Right cardiac atrium (tissue), 5 donors: ENCODE measurements around the gene GREB1. TPM values are rescaled to one million over a fixed set of nuclear protein-coding genes. Genes with fewer than 3 reads are reported as not detected.
A peak's percentile ranks its signal among the peaks of the same experiment; 100 is the strongest.

Experiments used
- ATAC-seq, 2 donors: fragments of 200-7000 bp; cut with Tn5 transposase; one replicate each; pipeline versions ENCODE4 v1.8.0 to v1.9.1; 2020; ENCODE audit warnings: moderate library complexity in 2 of 2, mild to moderate bottlenecking in 1 of 2
- DNase-seq, 3 donors: peaks; one replicate each; pipeline ENCODE4 v3.0.0-alpha.2; 2020
- H3K27ac ChIP-seq: one replicate; pipeline ENCODE4 v1.5.1; 2013; ENCODE audit warnings: mild to moderate bottlenecking, low read length, control low read depth, moderate library complexity
- H3K27me3 ChIP-seq: one replicate; pipeline ENCODE4 v1.6.1; 2013; ENCODE audit not compliant: control insufficient read depth, insufficient read depth
- H3K4me1 ChIP-seq: one replicate; pipeline ENCODE4 v1.6.1; 2013; ENCODE audit warnings: low read length; ENCODE audit not compliant: control insufficient read depth, insufficient read depth
- H3K4me3 ChIP-seq: one replicate; pipeline ENCODE4 v1.5.1; 2013; ENCODE audit warnings: low read length, control low read depth
- H3K9me3 ChIP-seq: one replicate; pipeline ENCODE4 v1.6.1; 2013; ENCODE audit warnings: low read length; ENCODE audit not compliant: control insufficient read depth
- WGBS: extraction: QIAGEN DNeasy Blood & Tissue Kit; methylation state at CpG from one replicate; pipeline ENCODE4 v1.1.7; 2013; 5-methylcytosine and 5-hydroxymethylcytosine counted together
- intact Hi-C, 4 donors: fragments of 100-400 bp; cut with DNase I; formaldehyde crosslinking; loops; one replicate each; pipeline versions ENCODE4 v1.11.0 to v1.14.0; 2022 to 2023
- polyA plus RNA-seq: library from polyadenylated mRNA; stranded (reverse); fragments of 200-250 nt; gene quantifications from one replicate; pipeline ENCODE4 v1.2.3, GENCODE V29; 2013
- total RNA-seq, 4 donors: library from RNA; stranded (reverse); fragmentation: NEBNext Ultra II Directional; extraction: Animal tissue kit (Norgen Biotek cat#: 25700); gene quantifications; one replicate each; pipeline ENCODE4 v1.2.1, GENCODE V29; 2021
- donor health status: healthy with polysubstance abuse.
- donor health status: DM: no; HTN: yes; CAD: no.
- donor health status: DM: no; HTN: no; CAD: no.
- donor health status: DM: no; HTN: yes; CAD: no; lungs with severe emphysema.
- donor health status: DM: yes; HTN: yes; CAD: no.

The GREB1 gene
- total and polyA plus RNA-seq, 5 donors: 4.6 to 17.7 (median 10.7) TPM

DNA sequence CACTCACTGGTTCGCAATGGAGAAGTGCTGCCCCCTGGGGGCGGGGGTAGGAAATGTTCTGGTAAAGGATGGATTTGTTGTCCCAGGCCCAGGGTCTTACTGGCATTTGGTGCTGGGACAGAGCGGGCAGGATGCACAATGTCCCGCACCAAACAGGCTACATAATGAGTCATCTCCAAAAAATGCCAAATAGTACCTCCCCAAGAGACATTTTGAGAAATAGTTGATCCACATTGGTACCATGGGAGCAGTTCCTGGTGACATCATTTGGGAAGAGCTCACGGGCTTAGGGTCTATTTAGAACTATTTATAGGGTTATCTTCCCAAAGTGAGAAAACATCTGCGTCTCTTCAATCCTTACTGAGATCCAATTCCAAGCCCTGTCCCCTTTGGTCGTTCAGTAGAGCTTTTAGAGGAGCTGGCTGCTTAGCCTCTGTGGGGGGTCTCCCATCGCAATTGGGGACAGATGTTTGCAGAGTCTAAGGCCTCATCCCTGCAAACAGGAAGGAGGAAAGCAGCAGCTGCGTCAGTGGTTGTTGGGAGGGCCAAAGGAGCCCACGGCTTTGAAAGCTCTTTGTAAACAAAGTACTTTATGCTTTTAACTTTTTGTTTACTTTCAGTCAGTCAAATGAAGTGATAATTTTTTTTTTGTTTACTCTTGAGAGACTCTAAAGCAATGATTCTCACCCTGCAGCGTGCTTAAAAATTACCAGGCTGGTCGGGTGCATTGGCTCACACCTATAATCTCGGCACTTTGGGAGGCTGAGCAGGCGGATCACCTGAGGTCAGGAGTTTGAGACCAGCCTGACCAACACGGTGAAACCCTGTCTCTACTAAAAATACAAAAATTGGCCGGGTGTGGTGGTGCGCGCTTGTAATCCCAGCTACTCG is 49.3 kb downstream of the GREB1 start:
- peak in 2 of 3 donors; percentile 77 to 78 for DNase-seq
- Histone ChIP-seq H3K27ac (no peak overlapping the region), H3K9me3 (no peaks in the 10 kb centered on the region)

DNA sequence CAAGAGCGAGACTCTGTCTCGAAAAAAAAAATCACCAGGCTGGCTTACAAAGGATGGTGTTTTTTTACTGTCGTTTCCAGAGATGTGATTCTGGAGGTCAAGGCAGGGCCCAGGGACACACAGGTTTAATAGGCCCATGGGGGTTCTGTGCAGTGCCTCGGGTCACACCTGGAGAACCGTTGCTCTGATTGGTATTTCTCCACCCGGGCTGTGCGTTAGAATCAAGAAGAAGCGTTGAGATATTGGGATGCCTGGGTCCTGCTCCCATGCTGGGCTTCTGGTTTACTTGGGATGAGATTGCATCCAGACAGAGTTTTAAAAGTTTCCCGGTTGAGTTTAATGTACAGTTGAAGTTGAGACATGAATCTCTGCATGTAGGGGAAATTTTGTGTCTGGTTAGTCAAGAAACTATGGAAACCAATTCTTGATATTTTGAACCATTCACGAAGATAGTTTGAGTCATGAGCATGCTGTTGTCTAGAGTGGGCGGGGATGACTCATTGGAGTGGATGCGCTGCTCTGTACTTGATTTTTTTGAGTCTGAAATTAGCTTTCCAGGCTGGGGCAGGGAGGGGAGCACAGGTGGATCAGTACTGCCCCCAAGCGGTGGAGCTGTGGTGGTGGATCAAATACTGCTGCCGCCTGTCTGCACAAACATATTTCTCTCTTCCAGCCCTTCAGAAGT is 50.1 kb downstream of the GREB1 start:
- no peaks in the 10 kb centered on the region for H3K27me3 ChIP-seq
- H3K4me3 ChIP-seq: no peak overlapping the region
- H3K9me3 ChIP-seq: no peaks in the 10 kb centered on the region
- intact Hi-C loops: loop anchor here (1.0 to 10.0 kb wide), 4 partner anchors 105 to 429 kb away; partner anchors contain the start of gene SLC66A3 (in 1 of the 4)
- 56% methylated on average over 14 of the region's 14 CpGs for WGBS
- no peak overlapping the region for H3K27ac ChIP-seq
- DNase-seq (peak; percentile 52 to 78 (median 73)), ATAC-seq (peak; percentile 57 to 80)
- H3K4me1 ChIP-seq: no peaks in the 10 kb centered on the region

More for the DNA sequence above, 49.3 kb downstream of the GREB1 start:
- Histone ChIP-seq H3K27me3 (no peaks in the 10 kb centered on the region), H3K4me3 (no peak overlapping the region), H3K4me1 (no peaks in the 10 kb centered on the region)
- 48% methylated on average over 19 of the region's 19 CpGs for WGBS
- ATAC-seq: peak; percentile 7 to 37
- intact Hi-C loops: loop anchor here (2.0 to 10.0 kb wide), 3 partner anchors 104 to 428 kb away; partner anchors contain the start of gene SLC66A3 (in 1 of the 4)

- ATAC-seq (no peak), DNase-seq (no peak)
- H3K27me3 ChIP-seq: no peaks in the 10 kb centered on the region
- 81% methylated on average over 18 of the region's 18 CpGs for WGBS
- no peaks in the 10 kb centered on the region for H3K4me1 ChIP-seq
- no peaks in the 10 kb centered on the region for H3K9me3 ChIP-seq
- H3K27ac ChIP-seq: no peak overlapping the region
- intact Hi-C loops: loop anchor here in 2 of 4 donors (1.0 to 10.0 kb wide), 3 partner anchors 106 to 430 kb away; partner anchors contain the start of gene SLC66A3 (in 1 of the 2)
- no peak overlapping the region for H3K4me3 ChIP-seq
Measured at GRCh38 chr2:11584525-11585056, 50.7 kb downstream of the GREB1 start.

GRCh38 chr2:11585071-11585470 is 51.2 kb downstream of the GREB1 start:
- H3K9me3 ChIP-seq: no peaks in the 10 kb centered on the region
- H3K4me1 ChIP-seq: no peaks in the 10 kb centered on the region
- intact Hi-C loops: loop anchor here in 1 of 4 donors (10.0 kb wide), 1 partner anchor 430 kb away; the partner anchor contains the start of gene SLC66A3
- no peaks in the 10 kb centered on the region for H3K27me3 ChIP-seq
- no peak overlapping the region for H3K27ac ChIP-seq
- no peak for DNase-seq
- WGBS: 94% methylated on average over 7 of the region's 7 CpGs
- H3K4me3 ChIP-seq: no peak overlapping the region
- no peak for ATAC-seq

GRCh38 chr2:11588228-11589110 is 54.6 kb downstream of the GREB1 start:
- no peak overlapping the region for H3K4me3 ChIP-seq
- ATAC-seq: no peak
- no peak for DNase-seq
- WGBS: 91% methylated on average over 21 of the region's 21 CpGs
- H3K4me1 ChIP-seq: no peaks in the 10 kb centered on the region
- no peaks in the 10 kb centered on the region for H3K27me3 ChIP-seq
- H3K27ac ChIP-seq: no peak overlapping the region
- no peaks in the 10 kb centered on the region for H3K9me3 ChIP-seq
- intact Hi-C loops: loop anchor here in 1 of 4 donors (10.0 kb wide), 1 partner anchor 434 kb away; the partner anchor contains the start of gene SLC66A3

- H3K27ac ChIP-seq: no peak overlapping the region
- H3K9me3 ChIP-seq: no peaks in the 10 kb centered on the region
- DNase-seq: no peak
- no peak overlapping the region for H3K4me3 ChIP-seq
- no peak for ATAC-seq
- H3K4me1 ChIP-seq: no peaks in the 10 kb centered on the region
- 88% methylated on average over 12 of the region's 12 CpGs for WGBS
- intact Hi-C loops: loop anchor here in 1 of 4 donors (10.0 kb wide), 1 partner anchor 435 kb away; the partner anchor contains the start of gene SLC66A3
- no peaks in the 10 kb centered on the region for H3K27me3 ChIP-seq
Measured at GRCh38 chr2:11589316-11589940, 55.6 kb downstream of the GREB1 start.

DNA sequence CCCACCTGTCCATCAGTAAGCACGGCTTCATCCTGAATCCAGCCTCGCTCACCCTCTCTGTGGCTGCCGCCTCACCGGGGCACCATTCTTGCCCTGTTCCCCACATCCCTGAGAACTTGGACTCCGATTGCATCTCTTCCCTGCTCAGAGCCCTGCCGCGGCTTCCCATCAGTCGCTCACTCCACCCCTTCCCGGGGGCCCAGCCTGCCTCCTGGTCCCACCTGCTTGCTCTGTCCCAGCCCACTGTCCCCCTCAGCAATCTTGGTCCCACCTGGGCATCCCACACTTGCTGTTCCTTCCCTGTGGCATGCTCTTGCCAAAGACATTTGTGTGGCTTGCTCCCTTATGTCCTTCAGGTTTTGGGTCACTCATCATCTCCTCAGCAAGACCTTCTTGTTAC is 56.3 kb downstream of the GREB1 start:
- intact Hi-C loops: no loop called here
- Histone ChIP-seq H3K27me3 (no peaks in the 10 kb centered on the region), H3K4me3 (no peak overlapping the region), H3K27ac (no peak overlapping the region), H3K9me3 (no peaks in the 10 kb centered on the region), H3K4me1 (no peaks in the 10 kb centered on the region)
- ATAC-seq: no peak
- DNase-seq: no peak
- WGBS: 95% methylated on average over 9 of the region's 9 CpGs

DNA sequence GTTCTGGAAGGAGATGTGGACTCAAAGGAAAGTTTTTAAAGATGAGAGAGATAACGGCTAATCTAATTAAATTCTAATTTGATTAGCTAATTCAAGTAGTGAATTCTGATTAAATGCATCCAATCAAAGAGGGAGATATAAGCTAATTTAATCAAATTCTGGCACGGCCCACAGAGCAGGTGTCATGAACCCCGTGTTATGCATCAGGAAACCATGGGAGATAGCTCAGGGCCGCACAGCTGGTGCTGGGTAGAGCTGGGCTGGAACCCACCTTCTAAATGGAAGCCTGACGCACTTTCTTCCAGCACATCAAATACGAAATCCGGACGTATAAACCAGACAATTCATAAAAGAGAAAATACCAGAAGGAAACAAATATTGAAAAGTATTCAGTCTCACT is 57.2 kb downstream of the GREB1 start:
- no peak overlapping the region for H3K4me3 ChIP-seq
- WGBS: 90% methylated on average over 8 of the region's 8 CpGs
- ATAC-seq (no peak), DNase-seq (no peak)
- no peaks in the 10 kb centered on the region for H3K9me3 ChIP-seq
- H3K27me3 ChIP-seq: no peaks in the 10 kb centered on the region
- no peak overlapping the region for H3K27ac ChIP-seq
- intact Hi-C loops: no loop called here
- H3K4me1 ChIP-seq: no peaks in the 10 kb centered on the region

DNA sequence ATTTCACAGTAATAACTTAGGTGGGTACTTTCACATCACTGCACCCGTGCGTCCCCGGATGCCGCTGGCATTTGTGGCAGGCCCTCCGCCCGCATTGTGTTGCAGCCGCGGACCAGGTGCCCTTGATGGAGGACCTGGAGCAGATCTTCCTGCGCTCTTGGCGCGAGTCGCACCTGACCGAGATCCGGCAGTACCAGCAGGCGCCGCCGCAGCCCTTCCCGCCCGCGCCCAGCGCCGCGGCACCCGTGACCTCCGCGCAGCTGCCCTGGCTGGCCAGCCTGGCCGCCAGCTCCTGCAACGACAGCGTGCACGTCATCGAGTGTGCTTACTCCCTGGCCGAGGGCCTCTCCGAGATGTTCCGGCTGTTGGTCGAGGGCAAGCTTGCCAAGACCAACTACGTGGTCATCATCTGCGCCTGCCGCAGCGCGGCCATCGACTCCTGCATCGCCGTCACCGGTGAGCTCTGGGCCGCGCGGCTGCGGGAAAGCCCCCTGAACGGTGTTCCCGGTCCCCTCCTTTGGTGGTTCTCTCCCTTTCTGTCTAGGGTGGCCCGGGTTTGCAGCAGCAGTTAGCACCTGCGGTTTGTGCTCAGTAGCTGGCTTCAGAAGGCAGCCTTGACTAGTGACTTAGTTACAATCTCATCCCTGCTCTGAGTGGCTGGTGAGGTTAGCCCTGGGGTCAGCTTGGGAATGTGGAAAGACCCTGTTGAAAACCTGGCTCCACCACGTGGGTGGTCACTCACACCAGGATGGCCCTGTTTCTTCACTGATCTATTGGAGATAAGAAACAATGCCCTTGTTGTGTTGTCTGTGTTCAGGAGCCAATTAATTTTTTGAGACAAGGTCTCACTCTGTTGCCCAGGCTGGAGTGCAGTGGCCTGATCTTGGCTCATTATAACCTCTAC is 59.1 kb downstream of the GREB1 start:
- ATAC-seq (no peak), DNase-seq (no peak)
- 92% methylated on average over 53 of the region's 53 CpGs for WGBS
- no peaks in the 10 kb centered on the region for H3K9me3 ChIP-seq
- intact Hi-C loops: no loop called here
- no peak overlapping the region for H3K4me3 ChIP-seq
- H3K4me1 ChIP-seq: no peaks in the 10 kb centered on the region
- no peaks in the 10 kb centered on the region for H3K27me3 ChIP-seq
- H3K27ac ChIP-seq: no peak overlapping the region
